NCI-H146 treated with DMSO at 0.1 percent for 48 hours (cell line): Measurements from ENCODE around the gene SNAPC3.
"Not testable (repeated sequence)": the region's sequence is repeated elsewhere in the genome, so short reads cannot be mapped to it uniquely, and the experiment has no call there.

Source experiments
- DNase-seq: peaks from one replicate; lab custom pipeline; 2025; ENCODE audit not compliant: unreplicated experiment; lab: John Stamatoyannopoulos, UW

SNAPC3 gene

GRCh38 chr9:15423231-15423985 is 732 bp downstream of the SNAPC3 start:
- DNase-seq = peak; percentile 33

- no peak for DNase-seq
These were observed 3.3 kb downstream of the SNAPC3 start for GRCh38 chr9:15426019-15426418.

- DNase-seq = not testable (repeated sequence)
These were observed 5.0 kb downstream of the SNAPC3 start for GRCh38 chr9:15427702-15428101.

GRCh38 chr9:15430920-15431844 is 8.5 kb downstream of the SNAPC3 start:
- DNase-seq = no peak

GRCh38 chr9:15433191-15433590 is 10.5 kb downstream of the SNAPC3 start:
- no peak for DNase-seq

- no peak for DNase-seq
These were observed 11.0 kb downstream of the SNAPC3 start for GRCh38 chr9:15433661-15434060.

- DNase-seq = no peak
These were observed 16.2 kb downstream of the SNAPC3 start for GRCh38 chr9:15438891-15439290.

GRCh38 chr9:15441841-15442240 is 19.2 kb downstream of the SNAPC3 start:
- DNase-seq = not testable (repeated sequence)

GRCh38 chr9:15442264-15442663 is 19.6 kb downstream of the SNAPC3 start:
- DNase-seq = not testable (repeated sequence)

- DNase-seq = no peak
These were observed 21.5 kb downstream of the SNAPC3 start for GRCh38 chr9:15444141-15444540.

- DNase-seq = no peak
These were observed 31.3 kb downstream of the SNAPC3 start for GRCh38 chr9:15453956-15454355.

- DNase-seq = no peak
These were observed 38.4 kb downstream of the SNAPC3 start for GRCh38 chr9:15461056-15461455.

GRCh38 chr9:15461601-15462000 is 38.9 kb downstream of the SNAPC3 start:
- no peak for DNase-seq

- no peak for DNase-seq
These were observed 45.5 kb downstream of the SNAPC3 start for GRCh38 chr9:15468145-15468544.

- peak; percentile 34 for DNase-seq
These were observed 46.7 kb downstream of the SNAPC3 start for GRCh38 chr9:15469406-15469805.

GRCh38 chr9:15469862-15470261 is 47.2 kb downstream of the SNAPC3 start:
- DNase-seq = no peak

GRCh38 chr9:15475923-15476536 is 53.4 kb downstream of the SNAPC3 start:
- DNase-seq = no peak

GRCh38 chr9:15480028-15480427 is 57.4 kb downstream of the SNAPC3 start:
- peak; percentile 14 for DNase-seq

GRCh38 chr9:15482146-15482545 is 59.5 kb downstream of the SNAPC3 start:
- DNase-seq = no peak

GRCh38 chr9:15484802-15485201 is 62.1 kb downstream of the SNAPC3 start:
- DNase-seq = no peak

- DNase-seq = no peak
These were observed 63.4 kb downstream of the SNAPC3 start for GRCh38 chr9:15485836-15486666.
